HepG2 (cell line): Measurements from ENCODE around the gene GNAI2. TPM values are rescaled to one million over a fixed set of nuclear protein-coding genes. Genes with fewer than 3 reads are reported as not detected.

Experiments
- BHLHE40 ChIP-seq: IDR thresholded peaks from 2 replicates; pipeline ENCODE4 v1.6.1; 2011; ENCODE audit warnings: low read length, improper control_type of control experiment
- DR1 ChIP-seq: sonication (generic); formaldehyde crosslinking; IDR thresholded peaks from 2 replicates; pipeline ENCODE4 v1.8.0; 2021; ENCODE audit warnings: mild to moderate bottlenecking, missing genetic modification reagents, inconsistent platforms
- ELF1 ChIP-seq: sonication (generic); formaldehyde crosslinking; IDR thresholded peaks from 2 replicates; pipeline ENCODE4 v1.4.0; 2020; ENCODE audit warnings: missing genetic modification reagents
- FOXP1 ChIP-seq, 2 experiments: fragments of 450-650 bp in 1 of 2; IDR thresholded peaks; 2 replicates each; pipeline ENCODE4 v1.6.1; 2017 to 2018; ENCODE audit warnings: antibody characterized with exemption in 1 of 2
- HNF4G ChIP-seq, 2 experiments: sonication (generic) in 1 of 2; formaldehyde crosslinking in 1 of 2; IDR thresholded peaks; 2 replicates each; pipeline versions ENCODE4 v1.4.0 to v1.6.1; 2011 to 2020; ENCODE audit warnings: borderline replicate concordance in 2 of 2, low read depth in 2 of 2, mild to moderate bottlenecking in 2 of 2, low read length in 1 of 2, missing genetic modification reagents in 1 of 2, moderate library complexity in 1 of 2
- HOXA3 ChIP-seq: sonication (generic); formaldehyde crosslinking; IDR thresholded peaks from 2 replicates; pipeline ENCODE4 v1.5.0; 2020; ENCODE audit warnings: missing genetic modification reagents
- ISL2 ChIP-seq: sonication (generic); formaldehyde crosslinking; IDR thresholded peaks from 2 replicates; pipeline ENCODE4 v1.5.0; 2020; ENCODE audit warnings: missing genetic modification reagents
- NCOA5 ChIP-seq: sonication (generic); formaldehyde crosslinking; IDR thresholded peaks from 2 replicates; pipeline ENCODE4 v1.4.0; 2020; ENCODE audit warnings: missing genetic modification reagents
- PAF1 ChIP-seq: IDR thresholded peaks from 2 replicates; pipeline ENCODE4 v1.6.1; 2016; ENCODE audit warnings: missing genetic modification reagents, missing compliant biosample characterization
- PHF8 ChIP-seq: sonication (generic); formaldehyde crosslinking; IDR thresholded peaks from 2 replicates; pipeline ENCODE4 v1.5.0; 2020; ENCODE audit warnings: missing genetic modification reagents
- RCOR2 ChIP-seq: IDR thresholded peaks from 2 replicates; pipeline ENCODE4 v1.6.1; 2016; ENCODE audit warnings: missing biosample characterization, missing genetic modification reagents
- TBX2 ChIP-seq: sonication (generic); formaldehyde crosslinking; IDR thresholded peaks from 2 replicates; pipeline ENCODE4 v1.5.0; 2020; ENCODE audit warnings: missing genetic modification reagents, mild to moderate bottlenecking, borderline replicate concordance
- ZBTB7B ChIP-seq: sonication (generic); formaldehyde crosslinking; IDR thresholded peaks from 2 replicates; pipeline ENCODE4 v1.4.0; 2020; ENCODE audit warnings: missing genetic modification reagents
- ZFP1 ChIP-seq: IDR thresholded peaks from 2 replicates; pipeline ENCODE4 v1.6.1; 2016
- ZFP62 ChIP-seq: sonication (generic); formaldehyde crosslinking; IDR thresholded peaks from 2 replicates; pipeline ENCODE4 v1.4.0; 2020; ENCODE audit warnings: missing genetic modification reagents
- ZNF761 ChIP-seq: sonication (generic); formaldehyde crosslinking; conservative IDR thresholded peaks from 2 replicates; pipeline ENCODE4 v1.4.0; 2020; ENCODE audit warnings: mild to moderate bottlenecking, missing genetic modification reagents
- polyA plus RNA-seq, 8 experiments: library from polyadenylated mRNA; depleted of rRNA in 3 of 8; stranded (reverse) in 7 of 8; unstranded in 1 of 8; fragments of >200 nt; fragmentation: Illumina TruSeq in 4 of 8; extraction: Trizol in 4 of 8; gene quantifications; 2 replicates each; pipeline versions ENCODE4 v1.2.1 to v1.2.3, GENCODE V29; 2011 to 2016; ENCODE audit warnings: low read depth in 4 of 8, missing spikeins in 1 of 8, mixed read lengths in 1 of 8; ENCODE audit not compliant: insufficient read depth in 1 of 8
- total RNA-seq, 5 experiments: library from RNA; depleted of rRNA; stranded (reverse); fragments of >200 nt; fragmentation: Illumina TruSeq; extraction: Trizol; gene quantifications; 2 replicates each; pipeline ENCODE4 v1.2.3, GENCODE V29; 2016; ENCODE audit warnings: low read depth in 1 of 5
- TF ChIP-seq, protein P1 (sequence below): sonication (generic); formaldehyde crosslinking; IDR thresholded peaks from 2 replicates; pipeline ENCODE4 v1.4.0; 2020; ENCODE audit warnings: missing genetic modification reagents
- TF ChIP-seq, protein P2 (sequence below): sonication (generic); formaldehyde crosslinking; IDR thresholded peaks from 2 replicates; pipeline ENCODE4 v1.5.0; 2020; ENCODE audit warnings: mild to moderate bottlenecking, missing genetic modification reagents
- TF ChIP-seq, protein P3 (sequence below): sonication (generic); formaldehyde crosslinking; IDR thresholded peaks from 2 replicates; pipeline ENCODE4 v1.4.0; 2020; ENCODE audit warnings: missing genetic modification reagents
- TF ChIP-seq, protein P4 (sequence below): sonication (generic); formaldehyde crosslinking; IDR thresholded peaks from 2 replicates; pipeline ENCODE4 v1.5.0; 2020; ENCODE audit warnings: missing genetic modification reagents
- TF ChIP-seq, protein P5 (sequence below): sonication (generic); formaldehyde crosslinking; IDR thresholded peaks from 2 replicates; pipeline ENCODE4 v1.4.0; 2020; ENCODE audit warnings: missing genetic modification reagents

The GNAI2 gene
- total and polyA plus RNA-seq, 2 of the 13 experiments (the other 11 are each of a cell fraction or from before 2014, with no cell fraction given), result 51.1 to 66.2 TPM

DNA sequence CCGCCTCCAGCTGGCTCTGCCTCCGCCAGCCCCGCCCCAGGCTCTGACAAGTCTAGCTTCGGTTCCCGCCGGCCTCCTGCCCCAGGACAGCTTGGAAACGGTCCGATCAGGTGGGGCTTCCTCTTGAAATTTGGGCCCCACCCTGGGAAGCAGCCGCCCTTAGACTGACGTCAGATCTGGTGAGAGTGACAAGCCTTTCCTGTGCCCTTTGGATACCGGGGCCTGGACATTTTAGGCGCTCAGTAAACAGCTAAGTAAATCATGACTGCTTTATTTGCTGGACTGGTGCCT, 63.6 kb downstream of the GNAI2 start (continued):
- TF ChIP-seq BHLHE40 (0 out of 2 replicates have a peak, but pooled peaks have one; percentile 2), ISL2 (CRISPR knock-in tag) (0 out of 2 replicates have a peak, but pooled peaks have one; percentile 15), DR1 (CRISPR knock-in tag) (0 out of 2 replicates have a peak, but pooled peaks have one; percentile 31), ZFP62 (CRISPR knock-in tag) (peak; percentile 30; the same call in 1 of the 2 replicates), ZFP1 (CRISPR knock-in tag) (no peak), HOXA3 (peak; percentile 53; the same call in 1 of the 2 replicates), HNF4G (IDR thresholded peaks at IDR 0.05; ENCODE audit: borderline replicate concordance, low read depth, low read length) (peak; percentile 81; the same call in 1 of the 2 replicates), HNF4G (CRISPR knock-in tag; IDR thresholded peaks at IDR 0.05; ENCODE audit: borderline replicate concordance, low read depth) (peak; percentile 37; the same call in 1 of the 2 replicates), NCOA5 (CRISPR knock-in tag) (0 out of 2 replicates have a peak, but pooled peaks have one; percentile 14), ELF1 (CRISPR knock-in tag) (0 out of 2 replicates have a peak, but pooled peaks have one; percentile 2), ZNF761 (0 out of 2 replicates have a peak, but pooled peaks have one; percentile 17), FOXP1 (IDR thresholded peaks at IDR 0.05) (no peak), FOXP1 (CRISPR knock-in tag; IDR thresholded peaks at IDR 0.05) (peak; percentile 51; the same call in 1 of the 2 replicates), PAF1 (CRISPR knock-in tag) (no peak), TBX2 (peak; percentile 81), ZBTB7B (CRISPR knock-in tag) (0 out of 2 replicates have a peak, but pooled peaks have one; percentile 52), RCOR2 (CRISPR knock-in tag) (0 out of 2 replicates have a peak, but pooled peaks have one; percentile 12), PHF8 (0 out of 2 replicates have a peak, but pooled peaks have one; percentile 10)
- TF ChIP-seq, protein P1, sequence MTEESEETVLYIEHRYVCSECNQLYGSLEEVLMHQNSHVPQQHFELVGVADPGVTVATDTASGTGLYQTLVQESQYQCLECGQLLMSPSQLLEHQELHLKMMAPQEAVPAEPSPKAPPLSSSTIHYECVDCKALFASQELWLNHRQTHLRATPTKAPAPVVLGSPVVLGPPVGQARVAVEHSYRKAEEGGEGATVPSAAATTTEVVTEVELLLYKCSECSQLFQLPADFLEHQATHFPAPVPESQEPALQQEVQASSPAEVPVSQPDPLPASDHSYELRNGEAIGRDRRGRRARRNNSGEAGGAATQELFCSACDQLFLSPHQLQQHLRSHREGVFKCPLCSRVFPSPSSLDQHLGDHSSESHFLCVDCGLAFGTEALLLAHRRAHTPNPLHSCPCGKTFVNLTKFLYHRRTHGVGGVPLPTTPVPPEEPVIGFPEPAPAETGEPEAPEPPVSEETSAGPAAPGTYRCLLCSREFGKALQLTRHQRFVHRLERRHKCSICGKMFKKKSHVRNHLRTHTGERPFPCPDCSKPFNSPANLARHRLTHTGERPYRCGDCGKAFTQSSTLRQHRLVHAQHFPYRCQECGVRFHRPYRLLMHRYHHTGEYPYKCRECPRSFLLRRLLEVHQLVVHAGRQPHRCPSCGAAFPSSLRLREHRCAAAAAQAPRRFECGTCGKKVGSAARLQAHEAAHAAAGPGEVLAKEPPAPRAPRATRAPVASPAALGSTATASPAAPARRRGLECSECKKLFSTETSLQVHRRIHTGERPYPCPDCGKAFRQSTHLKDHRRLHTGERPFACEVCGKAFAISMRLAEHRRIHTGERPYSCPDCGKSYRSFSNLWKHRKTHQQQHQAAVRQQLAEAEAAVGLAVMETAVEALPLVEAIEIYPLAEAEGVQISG (CRISPR knock-in tag), result no peak
- TF ChIP-seq, protein P2, sequence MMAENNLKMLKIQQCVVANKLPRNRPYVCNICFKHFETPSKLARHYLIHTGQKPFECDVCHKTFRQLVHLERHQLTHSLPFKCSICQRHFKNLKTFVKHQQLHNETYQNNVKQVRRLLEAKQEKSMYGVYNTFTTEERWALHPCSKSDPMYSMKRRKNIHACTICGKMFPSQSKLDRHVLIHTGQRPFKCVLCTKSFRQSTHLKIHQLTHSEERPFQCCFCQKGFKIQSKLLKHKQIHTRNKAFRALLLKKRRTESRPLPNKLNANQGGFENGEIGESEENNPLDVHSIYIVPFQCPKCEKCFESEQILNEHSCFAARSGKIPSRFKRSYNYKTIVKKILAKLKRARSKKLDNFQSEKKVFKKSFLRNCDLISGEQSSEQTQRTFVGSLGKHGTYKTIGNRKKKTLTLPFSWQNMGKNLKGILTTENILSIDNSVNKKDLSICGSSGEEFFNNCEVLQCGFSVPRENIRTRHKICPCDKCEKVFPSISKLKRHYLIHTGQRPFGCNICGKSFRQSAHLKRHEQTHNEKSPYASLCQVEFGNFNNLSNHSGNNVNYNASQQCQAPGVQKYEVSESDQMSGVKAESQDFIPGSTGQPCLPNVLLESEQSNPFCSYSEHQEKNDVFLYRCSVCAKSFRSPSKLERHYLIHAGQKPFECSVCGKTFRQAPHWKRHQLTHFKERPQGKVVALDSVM (CRISPR knock-in tag), result no peak
- TF ChIP-seq, protein P3, sequence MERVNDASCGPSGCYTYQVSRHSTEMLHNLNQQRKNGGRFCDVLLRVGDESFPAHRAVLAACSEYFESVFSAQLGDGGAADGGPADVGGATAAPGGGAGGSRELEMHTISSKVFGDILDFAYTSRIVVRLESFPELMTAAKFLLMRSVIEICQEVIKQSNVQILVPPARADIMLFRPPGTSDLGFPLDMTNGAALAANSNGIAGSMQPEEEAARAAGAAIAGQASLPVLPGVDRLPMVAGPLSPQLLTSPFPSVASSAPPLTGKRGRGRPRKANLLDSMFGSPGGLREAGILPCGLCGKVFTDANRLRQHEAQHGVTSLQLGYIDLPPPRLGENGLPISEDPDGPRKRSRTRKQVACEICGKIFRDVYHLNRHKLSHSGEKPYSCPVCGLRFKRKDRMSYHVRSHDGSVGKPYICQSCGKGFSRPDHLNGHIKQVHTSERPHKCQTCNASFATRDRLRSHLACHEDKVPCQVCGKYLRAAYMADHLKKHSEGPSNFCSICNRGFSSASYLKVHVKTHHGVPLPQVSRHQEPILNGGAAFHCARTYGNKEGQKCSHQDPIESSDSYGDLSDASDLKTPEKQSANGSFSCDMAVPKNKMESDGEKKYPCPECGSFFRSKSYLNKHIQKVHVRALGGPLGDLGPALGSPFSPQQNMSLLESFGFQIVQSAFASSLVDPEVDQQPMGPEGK (CRISPR knock-in tag), result peak; percentile 96
- TF ChIP-seq, protein P4, sequence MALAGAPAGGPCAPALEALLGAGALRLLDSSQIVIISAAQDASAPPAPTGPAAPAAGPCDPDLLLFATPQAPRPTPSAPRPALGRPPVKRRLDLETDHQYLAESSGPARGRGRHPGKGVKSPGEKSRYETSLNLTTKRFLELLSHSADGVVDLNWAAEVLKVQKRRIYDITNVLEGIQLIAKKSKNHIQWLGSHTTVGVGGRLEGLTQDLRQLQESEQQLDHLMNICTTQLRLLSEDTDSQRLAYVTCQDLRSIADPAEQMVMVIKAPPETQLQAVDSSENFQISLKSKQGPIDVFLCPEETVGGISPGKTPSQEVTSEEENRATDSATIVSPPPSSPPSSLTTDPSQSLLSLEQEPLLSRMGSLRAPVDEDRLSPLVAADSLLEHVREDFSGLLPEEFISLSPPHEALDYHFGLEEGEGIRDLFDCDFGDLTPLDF, result peak; percentile 77; the same call in 1 of the 2 replicates
- TF ChIP-seq, protein P5, sequence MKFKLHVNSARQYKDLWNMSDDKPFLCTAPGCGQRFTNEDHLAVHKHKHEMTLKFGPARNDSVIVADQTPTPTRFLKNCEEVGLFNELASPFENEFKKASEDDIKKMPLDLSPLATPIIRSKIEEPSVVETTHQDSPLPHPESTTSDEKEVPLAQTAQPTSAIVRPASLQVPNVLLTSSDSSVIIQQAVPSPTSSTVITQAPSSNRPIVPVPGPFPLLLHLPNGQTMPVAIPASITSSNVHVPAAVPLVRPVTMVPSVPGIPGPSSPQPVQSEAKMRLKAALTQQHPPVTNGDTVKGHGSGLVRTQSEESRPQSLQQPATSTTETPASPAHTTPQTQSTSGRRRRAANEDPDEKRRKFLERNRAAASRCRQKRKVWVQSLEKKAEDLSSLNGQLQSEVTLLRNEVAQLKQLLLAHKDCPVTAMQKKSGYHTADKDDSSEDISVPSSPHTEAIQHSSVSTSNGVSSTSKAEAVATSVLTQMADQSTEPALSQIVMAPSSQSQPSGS (CRISPR knock-in tag), result peak; percentile 50
